Loucy (cell line): Measurements from ENCODE around the gene CCDC127.

ENCODE experiments used
- H2AFZ ChIP-seq: fragments of 200-600 bp; sonication (generic); 2 replicates; pipeline ENCODE4 v1.6.0; 2016; ENCODE audit warnings: antibody characterized with exemption, mild to moderate bottlenecking, low read length, moderate library complexity
- H3F3A ChIP-seq: fragments of 200-600 bp; 2 replicates; pipeline ENCODE4 v1.6.0; 2016; ENCODE audit warnings: antibody characterized with exemption, low read depth, mild to moderate bottlenecking
- H3K27me3 ChIP-seq: fragments of 200-600 bp; sonication (generic); 2 replicates; pipeline ENCODE4 v1.6.1; 2014; ENCODE audit warnings: low read length, mild to moderate bottlenecking; ENCODE audit not compliant: insufficient read depth, poor library complexity, severe bottlenecking
- H3K36me3 ChIP-seq: fragments of 200-600 bp; sonication (generic); 2 replicates; pipeline ENCODE4 v1.6.1; 2016; ENCODE audit warnings: low read length; ENCODE audit not compliant: insufficient read depth
- H3K4me1 ChIP-seq: fragments of 200-600 bp; sonication (generic); 2 replicates; pipeline ENCODE4 v1.5.1; 2014; ENCODE audit warnings: low read length, mild to moderate bottlenecking; ENCODE audit not compliant: insufficient read depth, poor library complexity, severe bottlenecking
- H3K4me2 ChIP-seq: fragments of 200-600 bp; sonication (generic); 2 replicates; pipeline ENCODE4 v1.6.0; 2014; ENCODE audit warnings: antibody characterized with exemption, low read length, low read depth, mild to moderate bottlenecking; ENCODE audit not compliant: poor library complexity, severe bottlenecking
- H3K4me3 ChIP-seq: fragments of 200-600 bp; sonication (generic); 2 replicates; pipeline ENCODE4 v1.5.1; 2014; ENCODE audit warnings: low read length, mild to moderate bottlenecking, mixed read lengths; ENCODE audit not compliant: poor library complexity, severe bottlenecking
- H3K79me2 ChIP-seq: fragments of 200-600 bp; sonication (generic); 2 replicates; pipeline ENCODE4 v1.6.1; 2014; ENCODE audit warnings: low read length; ENCODE audit not compliant: insufficient read depth
- H3K9ac ChIP-seq: fragments of 200-600 bp; sonication (generic); 2 replicates; pipeline ENCODE4 v1.6.0; 2014; ENCODE audit warnings: mild to moderate bottlenecking, low read depth, low read length, moderate library complexity; ENCODE audit not compliant: poor library complexity, severe bottlenecking
- H3K9me2 ChIP-seq: fragments of 200-600 bp; sonication (generic); replicated peaks from 2 replicates; pipeline ENCODE4 v1.6.1; 2016; ENCODE audit warnings: low read depth, low read length, mixed read lengths
- H3K9me3 ChIP-seq: fragments of 200-600 bp; sonication (generic); 2 replicates; pipeline ENCODE4 v1.6.1; 2014; ENCODE audit warnings: mild to moderate bottlenecking, antibody characterized with exemption, low read length, low read depth; ENCODE audit not compliant: insufficient read depth
- H4K20me1 ChIP-seq: fragments of 200-600 bp; sonication (generic); 2 replicates; pipeline ENCODE4 v1.6.0; 2014; ENCODE audit warnings: antibody characterized with exemption, low read length, mild to moderate bottlenecking; ENCODE audit not compliant: insufficient read depth, poor library complexity, severe bottlenecking
- EZH2phosphoT487 ChIP-seq: fragments of 200-600 bp; IDR thresholded peaks from 2 replicates; pipeline ENCODE4 v1.6.1; 2018; ENCODE audit warnings: antibody characterized with exemption, mild to moderate bottlenecking, moderate library complexity, borderline replicate concordance
- TF ChIP-seq, protein P1 (sequence below): fragments of 200-600 bp; sonication (generic); conservative IDR thresholded peaks from 2 replicates; pipeline ENCODE4 v1.5.1; 2014; ENCODE audit warnings: mild to moderate bottlenecking, antibody characterized with exemption, low read length

The CCDC127 gene

DNA sequence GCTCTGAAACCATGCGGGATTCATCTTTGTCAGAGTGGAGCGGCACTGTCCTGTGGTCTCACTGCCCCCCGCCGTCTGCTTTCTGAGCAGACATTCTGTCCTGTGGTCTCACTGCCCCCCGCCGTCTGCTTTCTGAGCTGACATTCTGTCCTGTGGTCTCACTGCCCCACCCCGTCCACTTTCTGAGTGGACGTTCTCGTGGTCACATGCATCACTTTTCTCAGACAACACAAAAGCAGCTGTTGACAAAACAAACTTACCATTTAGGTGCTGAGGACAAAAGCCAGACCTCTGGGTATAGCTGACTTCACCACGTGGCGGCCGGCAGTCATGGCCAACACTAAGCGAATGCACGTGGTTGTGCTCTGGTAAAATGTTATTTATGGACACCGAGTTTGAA, 23.9 kb downstream of the CCDC127 start:
- Histone ChIP-seq H3K4me3 (no peak overlapping the region), H3K9me3 (no peaks in the 10 kb centered on the region), H3K9ac (no peak overlapping the region), H2AFZ (no peak overlapping the region), H4K20me1 (no peaks in the 10 kb centered on the region), H3K4me2 (no peak overlapping the region), H3F3A (no peaks in the 10 kb centered on the region), H3K36me3 (no peaks in the 10 kb centered on the region), H3K9me2 (no peaks in the 10 kb centered on the region), H3K4me1 (peaks cover 33% of the 10 kb centered on the region), H3K79me2 (no peaks in the 10 kb centered on the region), H3K27me3 (no peaks in the 10 kb centered on the region)
- no peak for TF ChIP-seq EZH2phosphoT487
- TF ChIP-seq, protein P1, sequence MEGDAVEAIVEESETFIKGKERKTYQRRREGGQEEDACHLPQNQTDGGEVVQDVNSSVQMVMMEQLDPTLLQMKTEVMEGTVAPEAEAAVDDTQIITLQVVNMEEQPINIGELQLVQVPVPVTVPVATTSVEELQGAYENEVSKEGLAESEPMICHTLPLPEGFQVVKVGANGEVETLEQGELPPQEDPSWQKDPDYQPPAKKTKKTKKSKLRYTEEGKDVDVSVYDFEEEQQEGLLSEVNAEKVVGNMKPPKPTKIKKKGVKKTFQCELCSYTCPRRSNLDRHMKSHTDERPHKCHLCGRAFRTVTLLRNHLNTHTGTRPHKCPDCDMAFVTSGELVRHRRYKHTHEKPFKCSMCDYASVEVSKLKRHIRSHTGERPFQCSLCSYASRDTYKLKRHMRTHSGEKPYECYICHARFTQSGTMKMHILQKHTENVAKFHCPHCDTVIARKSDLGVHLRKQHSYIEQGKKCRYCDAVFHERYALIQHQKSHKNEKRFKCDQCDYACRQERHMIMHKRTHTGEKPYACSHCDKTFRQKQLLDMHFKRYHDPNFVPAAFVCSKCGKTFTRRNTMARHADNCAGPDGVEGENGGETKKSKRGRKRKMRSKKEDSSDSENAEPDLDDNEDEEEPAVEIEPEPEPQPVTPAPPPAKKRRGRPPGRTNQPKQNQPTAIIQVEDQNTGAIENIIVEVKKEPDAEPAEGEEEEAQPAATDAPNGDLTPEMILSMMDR: no peak

DNA sequence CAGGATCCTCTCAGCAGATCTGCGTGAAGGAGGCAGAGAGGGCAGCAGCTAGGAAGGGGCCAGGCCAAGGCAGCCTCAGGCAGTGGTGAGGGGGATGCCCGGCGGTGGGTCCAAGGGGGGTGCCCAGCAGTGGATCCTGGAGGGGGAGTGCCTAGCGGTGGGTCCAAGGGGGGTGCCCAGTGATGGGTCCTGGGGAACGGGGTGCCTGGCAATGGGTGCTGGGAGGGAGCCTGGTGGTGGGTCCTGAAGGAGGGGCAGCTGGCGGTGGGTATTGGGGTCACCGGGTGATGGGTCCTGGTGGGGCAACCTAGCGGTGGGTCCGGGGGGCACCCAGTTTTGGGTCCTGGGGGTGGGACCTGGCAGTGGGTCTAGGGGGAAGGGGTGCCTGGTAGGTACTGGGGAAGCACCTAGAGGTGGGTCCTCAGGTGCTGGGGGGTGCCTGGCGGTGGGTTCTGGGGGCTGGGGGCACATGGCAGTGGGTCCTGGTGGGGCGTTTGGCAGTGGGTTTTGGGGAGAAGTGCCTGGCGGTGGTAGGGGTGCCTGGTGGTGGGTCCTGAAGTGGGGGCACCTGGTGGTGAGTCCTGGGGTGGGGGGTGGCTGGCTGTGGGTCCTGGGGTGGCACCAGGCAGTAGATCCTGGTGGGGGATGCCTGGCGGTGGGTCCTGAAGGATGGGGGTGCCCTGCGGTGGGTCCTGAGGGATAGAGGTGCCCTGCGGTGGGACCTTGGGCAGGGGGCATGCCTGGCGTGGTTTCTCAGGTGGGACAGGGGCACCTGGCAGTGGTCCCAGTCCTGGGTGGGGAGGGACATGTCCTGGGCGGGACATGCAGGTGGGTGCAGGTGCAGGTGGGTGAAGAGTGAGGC, 24.8 kb downstream of the CCDC127 start:
- H3F3A ChIP-seq: no peaks in the 10 kb centered on the region
- no peak overlapping the region for H2AFZ ChIP-seq
- no peaks in the 10 kb centered on the region for H3K9me3 ChIP-seq
- no peaks in the 10 kb centered on the region for H4K20me1 ChIP-seq
- H3K36me3 ChIP-seq: no peaks in the 10 kb centered on the region
- H3K4me1 ChIP-seq: peaks cover 41% of the 10 kb centered on the region
- H3K4me2 ChIP-seq: no peak overlapping the region
- H3K9me2 ChIP-seq: no peaks in the 10 kb centered on the region
- TF ChIP-seq, protein P1: no peak
- H3K9ac ChIP-seq: no peak overlapping the region
- H3K4me3 ChIP-seq: no peak overlapping the region
- no peaks in the 10 kb centered on the region for H3K79me2 ChIP-seq
- H3K27me3 ChIP-seq: no peaks in the 10 kb centered on the region

DNA sequence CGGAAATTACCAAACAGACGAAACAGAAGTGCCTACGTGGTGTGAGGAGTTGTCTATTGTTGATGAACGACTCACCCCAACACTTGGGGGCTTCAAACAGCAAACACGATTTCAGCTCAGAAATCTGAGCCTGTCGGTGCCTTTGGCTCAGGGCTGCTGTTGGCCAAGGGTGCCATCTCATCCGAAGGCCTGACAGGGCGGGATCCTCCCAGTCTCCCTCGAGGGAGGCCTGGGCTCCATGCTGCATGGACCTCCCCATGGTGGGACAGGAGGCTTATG, 25.3 kb downstream of the CCDC127 start:
- Histone ChIP-seq H3K27me3 (no peaks in the 10 kb centered on the region), H3K9ac (no peak overlapping the region)

More for the DNA sequence above, 25.3 kb downstream of the CCDC127 start:
- no peak overlapping the region for H3K4me3 ChIP-seq
- no peaks in the 10 kb centered on the region for H4K20me1 ChIP-seq
- no peaks in the 10 kb centered on the region for H3K9me2 ChIP-seq
- H3K9me3 ChIP-seq: no peaks in the 10 kb centered on the region
- no peaks in the 10 kb centered on the region for H3F3A ChIP-seq
- TF ChIP-seq, protein P1: no peak
- TF ChIP-seq EZH2phosphoT487: no peak
- H2AFZ ChIP-seq: no peak overlapping the region
- H3K36me3 ChIP-seq: no peaks in the 10 kb centered on the region
- H3K4me2 ChIP-seq: no peak overlapping the region
- peaks cover 47% of the 10 kb centered on the region for H3K4me1 ChIP-seq
- H3K79me2 ChIP-seq: no peaks in the 10 kb centered on the region
